Ishikawa (cell line): ENCODE results near the gene FIBCD1.

Experiments
- CEBPB ChIP-seq: IDR thresholded peaks from 2 replicates; pipeline ENCODE4 v1.6.1; 2012
- EGR1 ChIP-seq: IDR thresholded peaks from 2 replicates; pipeline ENCODE4 v1.6.1; 2012
- EP300 ChIP-seq: IDR thresholded peaks from 2 replicates; pipeline ENCODE4 v1.6.1; 2012; ENCODE audit warnings: borderline replicate concordance
- RAD21 ChIP-seq: IDR thresholded peaks from 2 replicates; pipeline ENCODE4 v1.6.1; 2012; ENCODE audit warnings: low read depth
- TAF1 ChIP-seq: IDR thresholded peaks from 2 replicates; pipeline ENCODE4 v1.6.1; 2012; ENCODE audit warnings: low read depth, mild to moderate bottlenecking
- TCF12 ChIP-seq: IDR thresholded peaks from 2 replicates; pipeline ENCODE4 v1.6.1; 2012; ENCODE audit warnings: low read depth
- TF ChIP-seq, protein P1 (sequence below): IDR thresholded peaks from 2 replicates; pipeline ENCODE4 v1.6.1; 2012; ENCODE audit warnings: low read depth, mild to moderate bottlenecking

DNA sequence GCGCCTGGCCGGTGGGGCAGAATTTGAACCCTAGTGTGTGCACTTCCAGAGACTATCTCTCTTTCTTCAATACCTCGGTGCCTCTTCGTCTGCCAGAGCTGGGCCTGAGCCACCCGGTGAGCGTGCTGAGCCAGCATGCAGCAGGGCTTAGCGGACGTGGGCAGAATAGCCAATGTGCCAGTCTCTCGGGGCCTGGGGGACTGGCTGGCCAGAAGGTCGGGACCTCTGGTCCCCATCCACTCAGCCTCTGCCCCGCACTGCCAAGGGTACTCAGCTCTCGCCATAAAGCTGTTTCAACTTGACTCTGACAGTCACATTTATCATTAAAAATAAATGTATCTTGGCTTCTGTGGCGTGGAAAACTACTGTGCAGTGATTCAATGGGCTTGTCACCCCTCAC, 4.2 kb upstream of the FIBCD1 start:
- TF ChIP-seq EP300 (no peak), RAD21 (no peak), TAF1 (no peak), EGR1 (no peak), TCF12 (no peak), CEBPB (no peak)
- TF ChIP-seq, protein P1, sequence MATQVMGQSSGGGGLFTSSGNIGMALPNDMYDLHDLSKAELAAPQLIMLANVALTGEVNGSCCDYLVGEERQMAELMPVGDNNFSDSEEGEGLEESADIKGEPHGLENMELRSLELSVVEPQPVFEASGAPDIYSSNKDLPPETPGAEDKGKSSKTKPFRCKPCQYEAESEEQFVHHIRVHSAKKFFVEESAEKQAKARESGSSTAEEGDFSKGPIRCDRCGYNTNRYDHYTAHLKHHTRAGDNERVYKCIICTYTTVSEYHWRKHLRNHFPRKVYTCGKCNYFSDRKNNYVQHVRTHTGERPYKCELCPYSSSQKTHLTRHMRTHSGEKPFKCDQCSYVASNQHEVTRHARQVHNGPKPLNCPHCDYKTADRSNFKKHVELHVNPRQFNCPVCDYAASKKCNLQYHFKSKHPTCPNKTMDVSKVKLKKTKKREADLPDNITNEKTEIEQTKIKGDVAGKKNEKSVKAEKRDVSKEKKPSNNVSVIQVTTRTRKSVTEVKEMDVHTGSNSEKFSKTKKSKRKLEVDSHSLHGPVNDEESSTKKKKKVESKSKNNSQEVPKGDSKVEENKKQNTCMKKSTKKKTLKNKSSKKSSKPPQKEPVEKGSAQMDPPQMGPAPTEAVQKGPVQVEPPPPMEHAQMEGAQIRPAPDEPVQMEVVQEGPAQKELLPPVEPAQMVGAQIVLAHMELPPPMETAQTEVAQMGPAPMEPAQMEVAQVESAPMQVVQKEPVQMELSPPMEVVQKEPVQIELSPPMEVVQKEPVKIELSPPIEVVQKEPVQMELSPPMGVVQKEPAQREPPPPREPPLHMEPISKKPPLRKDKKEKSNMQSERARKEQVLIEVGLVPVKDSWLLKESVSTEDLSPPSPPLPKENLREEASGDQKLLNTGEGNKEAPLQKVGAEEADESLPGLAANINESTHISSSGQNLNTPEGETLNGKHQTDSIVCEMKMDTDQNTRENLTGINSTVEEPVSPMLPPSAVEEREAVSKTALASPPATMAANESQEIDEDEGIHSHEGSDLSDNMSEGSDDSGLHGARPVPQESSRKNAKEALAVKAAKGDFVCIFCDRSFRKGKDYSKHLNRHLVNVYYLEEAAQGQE = no peak
